HG03103 (cell line): ENCODE data around the gene SPTLC3.

ENCODE experiments used
- ATAC-seq: cut with Tn5 transposase; IDR thresholded peaks from one replicate; pipeline ENCODE4 v1.9.1; 2021; ENCODE audit warnings: low read depth; ENCODE audit not compliant: unreplicated experiment

Gene SPTLC3

GRCh38 chr20:13089950-13090469 lies 81.2 kb downstream of the SPTLC3 start:
- no peak for ATAC-seq

GRCh38 chr20:13092111-13092510 lies 83.3 kb downstream of the SPTLC3 start:
- no peak for ATAC-seq

- no peak for ATAC-seq
Measured at GRCh38 chr20:13094976-13095375, 86.2 kb downstream of the SPTLC3 start.

- no peak for ATAC-seq
Measured at GRCh38 chr20:13098720-13099355, 90.1 kb downstream of the SPTLC3 start.

- ATAC-seq = no peak
Measured at GRCh38 chr20:13099676-13100075, 90.9 kb downstream of the SPTLC3 start.

GRCh38 chr20:13101276-13101675 lies 92.5 kb downstream of the SPTLC3 start:
- ATAC-seq = no peak

- no peak for ATAC-seq
Measured at GRCh38 chr20:13101706-13102105, 92.9 kb downstream of the SPTLC3 start.

GRCh38 chr20:13102237-13102636 lies 93.5 kb downstream of the SPTLC3 start:
- no peak for ATAC-seq

GRCh38 chr20:13102694-13103093 lies 93.9 kb downstream of the SPTLC3 start:
- no peak for ATAC-seq

- no peak for ATAC-seq
Measured at GRCh38 chr20:13105039-13105438, 96.3 kb downstream of the SPTLC3 start.

- no peak for ATAC-seq
Measured at GRCh38 chr20:13105864-13106457, 97.2 kb downstream of the SPTLC3 start.

GRCh38 chr20:13109658-13110057 lies 100.9 kb downstream of the SPTLC3 start:
- ATAC-seq = no peak

GRCh38 chr20:13110796-13111195 lies 102.0 kb downstream of the SPTLC3 start:
- ATAC-seq = no peak

- no peak for ATAC-seq
Measured at GRCh38 chr20:13111249-13111911, 102.6 kb downstream of the SPTLC3 start.

GRCh38 chr20:13113731-13114130 lies 105.0 kb downstream of the SPTLC3 start:
- ATAC-seq = no peak

GRCh38 chr20:13117200-13117599 lies 108.4 kb downstream of the SPTLC3 start:
- no peak for ATAC-seq

GRCh38 chr20:13118676-13119075 lies 109.9 kb downstream of the SPTLC3 start:
- ATAC-seq = no peak

- ATAC-seq = peak; percentile 70
Measured at GRCh38 chr20:13119583-13119982, 110.8 kb downstream of the SPTLC3 start.

- ATAC-seq = no peak
Measured at GRCh38 chr20:13120471-13120870, 111.7 kb downstream of the SPTLC3 start.

GRCh38 chr20:13121840-13122515 lies 113.2 kb downstream of the SPTLC3 start:
- peak; percentile 67 for ATAC-seq

- no peak for ATAC-seq
Measured at GRCh38 chr20:13125486-13125885, 116.7 kb downstream of the SPTLC3 start.
